Measurements from ENCODE around the gene TARS2.
A peak's percentile ranks its signal among the peaks of the same experiment; 100 is the strongest.

Gene TARS2, protein sequence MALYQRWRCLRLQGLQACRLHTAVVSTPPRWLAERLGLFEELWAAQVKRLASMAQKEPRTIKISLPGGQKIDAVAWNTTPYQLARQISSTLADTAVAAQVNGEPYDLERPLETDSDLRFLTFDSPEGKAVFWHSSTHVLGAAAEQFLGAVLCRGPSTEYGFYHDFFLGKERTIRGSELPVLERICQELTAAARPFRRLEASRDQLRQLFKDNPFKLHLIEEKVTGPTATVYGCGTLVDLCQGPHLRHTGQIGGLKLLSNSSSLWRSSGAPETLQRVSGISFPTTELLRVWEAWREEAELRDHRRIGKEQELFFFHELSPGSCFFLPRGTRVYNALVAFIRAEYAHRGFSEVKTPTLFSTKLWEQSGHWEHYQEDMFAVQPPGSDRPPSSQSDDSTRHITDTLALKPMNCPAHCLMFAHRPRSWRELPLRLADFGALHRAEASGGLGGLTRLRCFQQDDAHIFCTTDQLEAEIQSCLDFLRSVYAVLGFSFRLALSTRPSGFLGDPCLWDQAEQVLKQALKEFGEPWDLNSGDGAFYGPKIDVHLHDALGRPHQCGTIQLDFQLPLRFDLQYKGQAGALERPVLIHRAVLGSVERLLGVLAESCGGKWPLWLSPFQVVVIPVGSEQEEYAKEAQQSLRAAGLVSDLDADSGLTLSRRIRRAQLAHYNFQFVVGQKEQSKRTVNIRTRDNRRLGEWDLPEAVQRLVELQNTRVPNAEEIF

DNA sequence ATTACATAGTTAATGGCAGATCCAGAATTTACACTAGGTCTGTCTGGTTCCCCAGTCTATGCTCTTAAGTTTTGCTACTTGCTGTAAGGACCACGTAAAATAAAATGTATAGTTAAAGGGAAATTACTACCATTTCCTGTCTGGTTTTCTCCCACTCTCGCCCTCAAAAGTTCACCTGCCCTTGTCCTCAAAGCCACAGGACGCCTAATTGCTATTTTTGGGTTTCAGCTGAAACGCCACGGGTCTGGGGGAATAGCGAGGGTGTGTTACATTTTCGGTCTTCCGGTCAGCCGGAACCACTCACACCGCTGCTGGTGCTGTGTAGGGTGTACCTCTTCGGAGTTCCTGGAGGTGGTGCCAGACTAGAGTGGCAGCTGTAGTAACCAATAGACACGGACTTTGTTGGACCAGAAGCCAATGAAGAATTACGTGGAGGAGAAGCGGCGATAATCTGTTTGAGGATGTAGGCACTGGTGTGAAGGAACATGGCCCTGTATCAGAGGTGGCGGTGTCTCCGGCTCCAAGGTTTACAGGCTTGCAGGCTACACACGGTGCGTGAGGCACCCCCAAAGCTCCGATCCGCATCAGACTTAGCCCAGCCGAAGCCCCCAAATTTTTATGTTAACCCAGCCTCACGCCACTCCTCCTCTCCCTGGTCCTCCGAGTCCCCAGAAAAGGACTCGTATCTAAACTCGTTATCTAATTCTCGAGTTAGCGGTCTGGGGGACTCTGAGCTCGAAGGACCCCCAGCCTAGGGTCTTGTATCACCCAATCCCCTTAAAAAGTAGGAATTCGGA, at the start of gene TARS2:
Gene TARS2, plus strand, starts transcription at position 454 of the 797 bp plus-strand sequence. Its CDS starts 32 bp downstream, at position 486.
- Histone ChIP-seq H3K27ac (peak within 1 kb of the TSS; percentile 69 to 84), H3K4me3 (peak within 1 kb of the TSS; percentile 90)
- TF ChIP-seq, protein P1, sequence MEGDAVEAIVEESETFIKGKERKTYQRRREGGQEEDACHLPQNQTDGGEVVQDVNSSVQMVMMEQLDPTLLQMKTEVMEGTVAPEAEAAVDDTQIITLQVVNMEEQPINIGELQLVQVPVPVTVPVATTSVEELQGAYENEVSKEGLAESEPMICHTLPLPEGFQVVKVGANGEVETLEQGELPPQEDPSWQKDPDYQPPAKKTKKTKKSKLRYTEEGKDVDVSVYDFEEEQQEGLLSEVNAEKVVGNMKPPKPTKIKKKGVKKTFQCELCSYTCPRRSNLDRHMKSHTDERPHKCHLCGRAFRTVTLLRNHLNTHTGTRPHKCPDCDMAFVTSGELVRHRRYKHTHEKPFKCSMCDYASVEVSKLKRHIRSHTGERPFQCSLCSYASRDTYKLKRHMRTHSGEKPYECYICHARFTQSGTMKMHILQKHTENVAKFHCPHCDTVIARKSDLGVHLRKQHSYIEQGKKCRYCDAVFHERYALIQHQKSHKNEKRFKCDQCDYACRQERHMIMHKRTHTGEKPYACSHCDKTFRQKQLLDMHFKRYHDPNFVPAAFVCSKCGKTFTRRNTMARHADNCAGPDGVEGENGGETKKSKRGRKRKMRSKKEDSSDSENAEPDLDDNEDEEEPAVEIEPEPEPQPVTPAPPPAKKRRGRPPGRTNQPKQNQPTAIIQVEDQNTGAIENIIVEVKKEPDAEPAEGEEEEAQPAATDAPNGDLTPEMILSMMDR (IDR thresholded peaks at IDR 0.05), result no peak
- peak; percentile 95 for DNase-seq (ENCODE audit: low spot score)

DNA sequence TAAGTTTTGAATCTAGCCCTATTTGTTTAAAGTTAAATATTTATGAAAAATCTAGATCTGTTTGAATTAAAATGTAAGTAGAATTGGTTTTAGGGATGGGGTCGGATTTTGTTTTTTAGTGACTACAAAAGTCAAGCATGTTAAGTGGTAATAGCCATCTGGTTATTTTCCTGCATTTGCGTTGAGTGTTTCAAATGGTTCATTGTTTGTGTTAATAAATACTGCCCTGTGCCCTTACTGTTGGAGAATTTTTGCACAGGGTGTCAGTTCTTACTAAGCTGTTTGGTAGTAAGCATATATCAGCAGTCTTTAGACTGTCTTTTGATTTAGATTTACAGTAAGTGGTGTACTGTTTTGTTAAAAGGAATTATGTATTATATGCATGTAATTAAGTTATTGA, 46.1 kb upstream of the TARS2 start:
- H3K27ac ChIP-seq, result no peak overlapping the region
- DNase-seq (ENCODE audit: low spot score), result no peak
- no peak overlapping the region for H3K4me3 ChIP-seq
- TF ChIP-seq, protein P1 (IDR thresholded peaks at IDR 0.05), result no peak

DNA sequence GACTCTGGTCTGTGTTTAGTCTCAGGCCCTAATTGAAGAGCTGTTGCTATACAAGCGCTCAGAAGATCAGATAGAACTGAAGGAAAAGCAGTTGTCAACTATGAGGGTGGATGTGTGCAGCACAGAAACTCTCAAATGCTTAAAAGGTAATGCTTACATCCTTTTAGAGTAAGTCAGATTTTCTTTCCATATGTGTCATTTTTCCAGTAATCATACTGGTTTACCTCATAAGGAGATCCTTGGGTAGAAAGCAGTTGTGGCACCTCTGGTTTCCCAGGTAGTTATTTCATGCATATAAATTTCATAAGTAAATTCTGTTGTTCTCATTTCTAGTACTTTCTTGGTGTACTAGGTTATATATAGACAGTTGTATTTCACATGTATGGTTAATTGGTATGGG, 43.0 kb upstream of the TARS2 start:
- no peak for DNase-seq (ENCODE audit: low spot score)
- Histone ChIP-seq H3K27ac (no peak overlapping the region), H3K4me3 (no peak overlapping the region)
- TF ChIP-seq, protein P1 (IDR thresholded peaks at IDR 0.05), result no peak

DNA sequence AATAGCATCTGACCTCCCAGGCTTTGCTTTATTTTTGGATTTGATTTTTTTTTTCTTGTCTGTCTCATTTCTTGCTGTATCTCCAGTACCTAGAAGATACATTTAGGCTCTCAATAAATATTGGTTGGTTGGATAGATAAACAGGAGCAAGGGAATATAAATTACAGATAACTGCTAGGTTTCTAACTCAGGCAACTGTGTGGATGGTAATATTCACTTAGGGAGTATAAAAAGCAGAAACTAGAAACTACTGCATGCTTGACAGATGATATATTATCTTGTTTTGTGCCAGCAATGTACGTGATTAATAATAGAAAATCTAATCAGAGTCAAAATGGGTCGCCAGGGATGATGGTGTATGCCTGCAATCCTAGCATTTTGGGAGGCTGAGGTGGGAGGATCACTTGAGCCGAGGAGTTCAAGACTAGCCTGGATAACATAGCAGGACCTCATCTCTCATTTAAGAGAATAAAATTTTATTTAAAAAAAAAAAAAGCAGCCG, 31.0 kb upstream of the TARS2 start:
- DNase-seq (ENCODE audit: low spot score), result no peak
- TF ChIP-seq, protein P1 (IDR thresholded peaks at IDR 0.05), result no peak
- Histone ChIP-seq H3K27ac (no peak overlapping the region), H3K4me3 (no peak overlapping the region)

DNA sequence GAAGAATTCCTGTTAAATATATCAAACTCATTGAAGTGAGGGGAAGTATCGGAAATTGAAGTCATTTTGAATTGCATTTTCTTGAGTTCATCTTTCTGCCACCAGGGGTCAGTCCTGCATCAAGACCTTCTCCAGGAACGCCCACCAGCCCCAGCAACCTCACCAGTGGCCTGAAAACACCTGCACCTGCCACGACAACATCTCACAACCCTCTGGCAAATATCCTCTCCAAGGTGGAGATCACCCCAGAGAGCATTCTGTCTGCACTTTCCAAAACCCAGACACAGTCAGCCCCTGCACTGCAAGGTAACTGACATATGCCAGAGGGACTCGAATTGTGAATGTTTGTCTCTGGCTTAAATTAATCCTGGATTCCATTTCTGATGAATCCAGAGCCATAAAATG, 22.8 kb upstream of the TARS2 start:
- no peak overlapping the region for H3K4me3 ChIP-seq
- no peak for DNase-seq (ENCODE audit: low spot score)
- H3K27ac ChIP-seq, result no peak overlapping the region
- TF ChIP-seq, protein P1 (IDR thresholded peaks at IDR 0.05), result peak; percentile 65

DNA sequence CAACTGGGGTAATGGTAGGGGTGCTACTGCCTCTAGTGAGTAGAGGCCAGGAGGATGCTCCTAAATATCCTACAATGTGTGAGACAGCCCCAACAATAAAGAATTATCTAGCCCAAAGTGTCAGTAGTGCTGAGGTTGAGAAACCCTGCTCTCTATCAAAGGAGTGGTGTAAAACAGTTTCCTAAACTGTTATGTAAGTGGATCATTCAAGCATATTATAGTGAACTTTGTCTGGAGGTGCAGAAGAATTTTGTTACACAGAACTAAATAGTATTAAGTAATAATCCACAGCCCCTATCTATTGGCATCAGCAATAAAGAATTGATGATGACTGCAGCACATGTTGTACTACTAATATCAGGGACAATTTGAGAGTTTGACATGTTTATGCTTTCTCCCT, 20.3 kb upstream of the TARS2 start:
- no peak for DNase-seq (ENCODE audit: low spot score)
- TF ChIP-seq, protein P1 (IDR thresholded peaks at IDR 0.05), result no peak
- no peak overlapping the region for H3K4me3 ChIP-seq
- no peak overlapping the region for H3K27ac ChIP-seq
